HEK293 (cell line): ENCODE results near the gene CEP72.
A peak's percentile ranks its signal among the peaks of the same experiment; 100 is the strongest.

Experiments
- CTCF ChIA-PET: fragments of 350-600 bp; formaldehyde crosslinking; extraction: SDS; loops from one replicate; lab custom pipeline; 2021; ENCODE audit warnings: antibody characterized with exemption; lab: Yijun Ruan, JAX
- POLR2A ChIA-PET: fragments of 300-600 bp; formaldehyde crosslinking; extraction: SDS; loops from one replicate; lab custom pipeline; 2020; ENCODE audit warnings: antibody characterized with exemption, inconsistent platforms; lab: Yijun Ruan, JAX
- H3K27ac ChIP-seq: fragments of 200-500 bp; sonication (Bioruptor generic); 2 replicates; pipeline ENCODE4 v1.5.1; 2014; ENCODE audit warnings: low read depth, low read length, control low read depth, inconsistent platforms; ENCODE audit errors: extremely low read depth
- H3K36me3 ChIP-seq, 2 experiments: fragments of 200-500 bp in 1 of 2; sonication (Bioruptor generic) in 1 of 2; 1 replicate in 1 of 2; 2 replicates in 1 of 2; pipeline ENCODE4 v1.5.1; 2014 to 2017; ENCODE audit warnings: inconsistent platforms in 2 of 2, low read length in 2 of 2; ENCODE audit not compliant: control insufficient read depth in 2 of 2, insufficient read depth in 1 of 2
- H3K4me1 ChIP-seq: fragments of 200-500 bp; sonication (Bioruptor generic); 2 replicates; pipeline ENCODE4 v1.5.1; 2014; ENCODE audit warnings: mild to moderate bottlenecking, low read length, inconsistent platforms; ENCODE audit not compliant: control insufficient read depth, insufficient read depth
- H3K4me3 ChIP-seq: 2 replicates; pipeline ENCODE4 v1.5.1; 2011; ENCODE audit warnings: low read depth, mild to moderate bottlenecking, control low read depth, low read length, moderate library complexity
- H3K9me3 ChIP-seq: fragments of 200-500 bp; sonication (Bioruptor generic); 2 replicates; pipeline ENCODE4 v1.5.1; 2014; ENCODE audit warnings: low read depth, low read length, inconsistent platforms; ENCODE audit not compliant: control insufficient read depth, insufficient read depth
- BCL11A ChIP-seq: fragments of 450-650 bp; formaldehyde crosslinking; IDR thresholded peaks from 2 replicates; pipeline ENCODE4 v1.5.1; 2016; ENCODE audit warnings: low read depth, missing biosample characterization, missing genetic modification characterization
- OVOL3 ChIP-seq: fragments of 450-650 bp; formaldehyde crosslinking; IDR thresholded peaks from 2 replicates; pipeline ENCODE4 v1.5.1; 2016; ENCODE audit warnings: missing biosample characterization, missing genetic modification characterization
- ZBTB20 ChIP-seq: fragments of 450-650 bp; formaldehyde crosslinking; IDR thresholded peaks from 2 replicates; pipeline ENCODE4 v1.5.1; 2016; ENCODE audit warnings: missing biosample characterization, missing genetic modification characterization
- ZNF266 ChIP-seq: fragments of 450-650 bp; formaldehyde crosslinking; IDR thresholded peaks from 2 replicates; pipeline ENCODE4 v1.5.1; 2016; ENCODE audit warnings: missing biosample characterization, missing genetic modification characterization, low read depth
- ZNF292 ChIP-seq: fragments of 450-650 bp; formaldehyde crosslinking; IDR thresholded peaks from 2 replicates; pipeline ENCODE4 v1.5.1; 2016; ENCODE audit warnings: low read depth, missing biosample characterization, missing genetic modification characterization, borderline replicate concordance
- ZNF600 ChIP-seq: fragments of 450-650 bp; formaldehyde crosslinking; IDR thresholded peaks from 2 replicates; pipeline ENCODE4 v1.5.1; 2016; ENCODE audit warnings: missing biosample characterization, missing genetic modification characterization
- ZNF610 ChIP-seq: fragments of 450-650 bp; formaldehyde crosslinking; IDR thresholded peaks from 2 replicates; pipeline ENCODE4 v1.5.1; 2016; ENCODE audit warnings: missing biosample characterization, missing genetic modification characterization, borderline replicate concordance
- ZNF777 ChIP-seq: fragments of 450-650 bp; formaldehyde crosslinking; IDR thresholded peaks from 2 replicates; pipeline ENCODE4 v1.5.1; 2017; ENCODE audit warnings: missing biosample characterization, missing genetic modification characterization, borderline replicate concordance
- TF ChIP-seq, protein P1 (sequence below): fragments of 450-650 bp; formaldehyde crosslinking; IDR thresholded peaks from 2 replicates; pipeline ENCODE4 v1.5.1; 2017; ENCODE audit warnings: missing biosample characterization, missing genetic modification characterization
- TF ChIP-seq, protein P2 (sequence below): fragments of 450-650 bp; formaldehyde crosslinking; IDR thresholded peaks from 2 replicates; pipeline ENCODE4 v1.5.1; 2017; ENCODE audit warnings: missing biosample characterization, mild to moderate bottlenecking, missing genetic modification characterization, moderate library complexity
- TF ChIP-seq, protein P3 (sequence below): fragments of 450-650 bp; formaldehyde crosslinking; IDR thresholded peaks from 2 replicates; pipeline ENCODE4 v1.5.1; 2016; ENCODE audit warnings: missing biosample characterization, missing genetic modification characterization
- TF ChIP-seq, protein P4 (sequence below): fragments of 450-650 bp; formaldehyde crosslinking; IDR thresholded peaks from 2 replicates; pipeline ENCODE4 v1.5.1; 2017; ENCODE audit warnings: missing biosample characterization, missing genetic modification characterization

The CEP72 gene

DNA sequence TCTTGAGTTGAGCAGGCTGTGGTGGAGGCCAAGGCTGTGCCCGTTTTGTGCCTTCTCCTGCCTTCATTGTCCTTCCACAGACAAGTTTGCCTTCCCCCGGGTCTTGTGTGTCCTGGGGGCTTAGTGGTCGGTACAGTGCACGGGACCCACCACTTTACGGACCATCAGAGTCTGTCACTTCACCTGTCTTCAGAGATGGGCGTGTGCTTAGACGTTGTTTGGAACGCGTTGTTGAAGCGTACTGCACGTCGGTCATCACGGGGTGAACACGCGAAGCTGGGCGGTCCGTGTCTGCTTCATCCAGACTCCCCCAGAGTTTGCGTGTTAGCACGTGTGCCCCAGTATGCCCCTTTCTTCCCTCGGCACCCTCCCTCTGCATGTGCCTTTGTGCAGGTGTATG, 24.8 kb downstream of the CEP72 start (continued):
- TF ChIP-seq, protein P1, sequence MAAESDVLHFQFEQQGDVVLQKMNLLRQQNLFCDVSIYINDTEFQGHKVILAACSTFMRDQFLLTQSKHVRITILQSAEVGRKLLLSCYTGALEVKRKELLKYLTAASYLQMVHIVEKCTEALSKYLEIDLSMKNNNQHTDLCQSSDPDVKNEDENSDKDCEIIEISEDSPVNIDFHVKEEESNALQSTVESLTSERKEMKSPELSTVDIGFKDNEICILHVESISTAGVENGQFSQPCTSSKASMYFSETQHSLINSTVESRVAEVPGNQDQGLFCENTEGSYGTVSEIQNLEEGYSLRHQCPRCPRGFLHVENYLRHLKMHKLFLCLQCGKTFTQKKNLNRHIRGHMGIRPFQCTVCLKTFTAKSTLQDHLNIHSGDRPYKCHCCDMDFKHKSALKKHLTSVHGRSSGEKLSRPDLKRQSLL (tag by site-specific recombination): no peak
- TF ChIP-seq, protein P2, sequence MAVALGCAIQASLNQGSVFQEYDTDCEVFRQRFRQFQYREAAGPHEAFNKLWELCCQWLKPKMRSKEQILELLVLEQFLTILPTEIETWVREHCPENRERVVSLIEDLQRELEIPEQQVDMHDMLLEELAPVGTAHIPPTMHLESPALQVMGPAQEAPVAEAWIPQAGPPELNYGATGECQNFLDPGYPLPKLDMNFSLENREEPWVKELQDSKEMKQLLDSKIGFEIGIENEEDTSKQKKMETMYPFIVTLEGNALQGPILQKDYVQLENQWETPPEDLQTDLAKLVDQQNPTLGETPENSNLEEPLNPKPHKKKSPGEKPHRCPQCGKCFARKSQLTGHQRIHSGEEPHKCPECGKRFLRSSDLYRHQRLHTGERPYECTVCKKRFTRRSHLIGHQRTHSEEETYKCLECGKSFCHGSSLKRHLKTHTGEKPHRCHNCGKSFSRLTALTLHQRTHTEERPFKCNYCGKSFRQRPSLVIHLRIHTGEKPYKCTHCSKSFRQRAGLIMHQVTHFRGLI: no peak
- TF ChIP-seq BCL11A (tag by site-specific recombination) (no peak), OVOL3 (tag by site-specific recombination) (no peak)

DNA sequence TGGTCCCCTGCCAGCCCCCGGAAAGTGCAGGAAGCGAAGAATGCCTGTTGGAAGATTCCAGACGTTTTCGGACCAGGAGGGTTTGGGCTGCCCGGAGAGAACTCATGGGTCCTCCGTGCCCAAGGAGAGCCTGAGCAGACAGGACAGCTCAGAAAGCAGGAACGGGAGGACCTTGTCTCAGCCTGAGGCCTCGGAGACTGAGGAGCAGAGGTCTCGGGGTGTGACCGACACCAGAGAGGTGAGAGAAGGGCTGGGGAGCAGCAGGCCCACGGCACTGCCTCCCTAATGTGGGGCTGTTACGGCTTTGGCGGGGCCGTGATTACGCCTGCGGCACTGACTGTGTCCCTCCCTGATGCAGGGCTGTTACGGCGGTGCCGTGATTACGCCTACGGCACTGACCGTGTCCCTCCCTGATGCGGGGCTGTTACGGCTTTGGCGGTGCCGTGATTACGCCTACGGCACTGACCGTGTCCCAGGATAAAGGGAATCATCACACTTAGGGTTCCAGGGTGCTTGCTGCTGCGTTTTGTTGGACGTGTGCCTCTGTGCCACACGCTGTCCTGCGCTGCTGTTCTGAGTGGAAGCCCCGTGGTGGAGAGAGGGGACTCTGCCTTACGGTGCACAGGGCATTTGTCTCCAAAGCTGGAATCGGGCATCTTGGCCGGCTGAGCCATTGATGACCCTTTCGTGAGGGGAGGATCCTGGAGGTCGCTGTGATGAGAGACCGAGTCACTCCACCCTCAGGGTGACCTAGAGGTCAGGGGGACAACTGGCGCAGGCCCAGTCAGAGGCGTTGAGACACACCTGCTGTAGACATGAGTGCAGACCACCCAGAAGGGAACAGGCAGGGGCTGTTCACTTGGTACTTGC, 25.7 kb downstream of the CEP72 start:
- TF ChIP-seq ZNF292 (no peak), ZNF600 (tag by site-specific recombination) (peak; percentile 66)
- H3K4me1 ChIP-seq: no peaks in the 10 kb centered on the region
- no peaks in the 10 kb centered on the region for H3K9me3 ChIP-seq
- no peak overlapping the region for H3K4me3 ChIP-seq
- H3K27ac ChIP-seq: no peak overlapping the region
- POLR2A ChIA-PET: no interaction called here
- H3K36me3 ChIP-seq: peaks cover 22 to 93% of the 10 kb centered on the region in 2 experiments
- CTCF ChIA-PET: interaction anchor here (0.7 kb wide), 1 partner anchor 285 kb away, joined by 3 read pairs; no protein-coding TSS in a partner anchor

DNA sequence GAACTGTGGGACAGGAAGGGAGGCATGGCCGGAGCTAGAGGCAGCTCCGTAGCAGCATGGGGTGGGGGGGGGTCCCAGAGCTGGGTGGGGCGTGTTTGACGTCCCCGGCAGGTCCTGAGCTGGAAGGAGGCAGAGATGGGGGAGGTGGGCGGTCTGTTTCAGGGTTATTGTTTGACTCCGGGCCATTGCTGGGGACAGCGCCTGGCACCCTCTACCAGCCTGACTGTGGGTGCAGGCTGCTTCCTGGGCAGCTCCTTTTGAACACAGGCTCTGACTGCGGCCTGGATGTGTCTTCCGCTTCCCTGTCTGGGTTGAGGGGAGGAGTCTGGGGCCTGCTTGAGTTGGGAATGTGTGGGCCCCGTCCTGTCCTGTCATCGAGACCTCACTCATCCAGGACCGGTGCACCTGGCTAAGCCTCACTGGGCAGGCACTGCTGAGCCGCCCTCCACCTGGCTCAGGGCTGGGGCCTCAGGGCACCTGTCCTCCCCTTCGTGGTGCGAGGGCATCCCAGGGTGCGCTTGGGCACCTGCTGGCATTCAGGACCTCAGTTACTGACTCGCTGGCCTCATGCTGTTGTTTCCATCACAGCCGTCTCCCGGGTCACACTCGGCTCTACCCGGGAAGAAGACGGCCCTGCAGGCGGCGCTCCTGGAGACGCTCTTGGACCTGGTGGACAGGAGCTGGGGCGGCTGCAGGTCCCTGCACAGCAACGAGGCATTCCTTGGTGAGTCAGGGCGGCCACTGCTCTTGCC, 26.5 kb downstream of the CEP72 start:
- no peaks in the 10 kb centered on the region for H3K9me3 ChIP-seq
- H3K4me3 ChIP-seq: no peak overlapping the region
- no peak overlapping the region for H3K27ac ChIP-seq
- ChIA-PET POLR2A (no interaction called here), CTCF (no interaction called here)
- H3K4me1 ChIP-seq: no peaks in the 10 kb centered on the region
- TF ChIP-seq ZNF266 (tag by site-specific recombination): no peak
- TF ChIP-seq, all 188 proteins: peak for 0
- H3K36me3 ChIP-seq: peaks cover 26 to 96% of the 10 kb centered on the region in 2 experiments

DNA sequence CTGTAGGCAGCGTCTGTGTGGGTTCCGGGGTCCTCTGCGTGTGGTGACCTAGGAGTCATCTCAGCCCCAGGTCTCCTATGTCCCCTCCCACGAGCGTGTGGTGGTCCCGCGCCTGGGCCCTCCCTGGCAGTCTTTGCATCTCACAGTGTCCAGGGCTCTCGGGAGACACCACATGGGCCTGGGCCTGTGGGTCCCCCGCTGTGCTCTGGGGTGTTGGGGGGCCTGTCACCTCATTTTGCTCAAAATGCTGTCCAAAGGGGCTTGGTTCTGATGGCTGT, 27.1 kb downstream of the CEP72 start:
- CTCF ChIA-PET: no interaction called here
- Histone ChIP-seq H3K4me3 (no peak overlapping the region), H3K36me3 (peaks cover 26 to 96% of the 10 kb centered on the region in 2 experiments), H3K27ac (no peak overlapping the region), H3K9me3 (no peaks in the 10 kb centered on the region), H3K4me1 (no peaks in the 10 kb centered on the region)
- POLR2A ChIA-PET: no interaction called here
- TF ChIP-seq ZBTB20 (tag by site-specific recombination) (no peak), ZNF610 (no peak), ZNF777 (no peak)
- TF ChIP-seq, protein P3, sequence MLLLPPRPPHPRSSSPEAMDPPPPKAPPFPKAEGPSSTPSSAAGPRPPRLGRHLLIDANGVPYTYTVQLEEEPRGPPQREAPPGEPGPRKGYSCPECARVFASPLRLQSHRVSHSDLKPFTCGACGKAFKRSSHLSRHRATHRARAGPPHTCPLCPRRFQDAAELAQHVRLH: no peak
- TF ChIP-seq, protein P4, sequence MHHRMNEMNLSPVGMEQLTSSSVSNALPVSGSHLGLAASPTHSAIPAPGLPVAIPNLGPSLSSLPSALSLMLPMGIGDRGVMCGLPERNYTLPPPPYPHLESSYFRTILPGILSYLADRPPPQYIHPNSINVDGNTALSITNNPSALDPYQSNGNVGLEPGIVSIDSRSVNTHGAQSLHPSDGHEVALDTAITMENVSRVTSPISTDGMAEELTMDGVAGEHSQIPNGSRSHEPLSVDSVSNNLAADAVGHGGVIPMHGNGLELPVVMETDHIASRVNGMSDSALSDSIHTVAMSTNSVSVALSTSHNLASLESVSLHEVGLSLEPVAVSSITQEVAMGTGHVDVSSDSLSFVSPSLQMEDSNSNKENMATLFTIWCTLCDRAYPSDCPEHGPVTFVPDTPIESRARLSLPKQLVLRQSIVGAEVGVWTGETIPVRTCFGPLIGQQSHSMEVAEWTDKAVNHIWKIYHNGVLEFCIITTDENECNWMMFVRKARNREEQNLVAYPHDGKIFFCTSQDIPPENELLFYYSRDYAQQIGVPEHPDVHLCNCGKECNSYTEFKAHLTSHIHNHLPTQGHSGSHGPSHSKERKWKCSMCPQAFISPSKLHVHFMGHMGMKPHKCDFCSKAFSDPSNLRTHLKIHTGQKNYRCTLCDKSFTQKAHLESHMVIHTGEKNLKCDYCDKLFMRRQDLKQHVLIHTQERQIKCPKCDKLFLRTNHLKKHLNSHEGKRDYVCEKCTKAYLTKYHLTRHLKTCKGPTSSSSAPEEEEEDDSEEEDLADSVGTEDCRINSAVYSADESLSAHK: no peak
